ENCODE results near the gene CAPN5. TPM values are rescaled to one million over a fixed set of nuclear protein-coding genes. Genes with fewer than 3 reads are reported as not detected.

The CAPN5 gene
- total RNA-seq, 1 donor from 2014 or later = 4.7 TPM

GRCh38 chr11:77165066-77165465, 98.3 kb downstream of the CAPN5 start:
- DNase-seq (ENCODE audit: low read depth) = no peak

GRCh38 chr11:77166021-77166420, 99.2 kb downstream of the CAPN5 start:
- no peak for DNase-seq (ENCODE audit: low read depth)

GRCh38 chr11:77167111-77167626, 100.4 kb downstream of the CAPN5 start:
- no peak for DNase-seq (ENCODE audit: low read depth)

- no peak for DNase-seq (ENCODE audit: low read depth)
Observed at GRCh38 chr11:77167791-77168190, 101.0 kb downstream of the CAPN5 start.

- DNase-seq (ENCODE audit: low read depth) = no peak
Observed at GRCh38 chr11:77170107-77170506, 103.3 kb downstream of the CAPN5 start.

GRCh38 chr11:77171254-77171653, 104.5 kb downstream of the CAPN5 start:
- no peak for DNase-seq (ENCODE audit: low read depth)

- no peak for DNase-seq (ENCODE audit: low read depth)
Observed at GRCh38 chr11:77171885-77172665, 105.3 kb downstream of the CAPN5 start.

- no peak for DNase-seq (ENCODE audit: low read depth)
Observed at GRCh38 chr11:77172666-77172982, 105.9 kb downstream of the CAPN5 start.

GRCh38 chr11:77173494-77173893, 106.7 kb downstream of the CAPN5 start:
- DNase-seq (ENCODE audit: low read depth) = no peak

GRCh38 chr11:77174559-77174958, 107.8 kb downstream of the CAPN5 start:
- DNase-seq (ENCODE audit: low read depth) = peak; percentile 80

GRCh38 chr11:77175021-77175842, 108.5 kb downstream of the CAPN5 start:
- DNase-seq (ENCODE audit: low read depth) = no peak

Other genes starting within 250 kb of the CAPN5 start
- gene ACER3, start 206.1 kb upstream of the CAPN5 start, total RNA-seq = 4.4 and 7.0 TPM in 2 replicates
- not detected in 2 replicates for gene B3GNT6, start 32.6 kb upstream of the CAPN5 start, total RNA-seq
- not detected in 2 replicates for gene OMP, start 35.9 kb downstream of the CAPN5 start, total RNA-seq
- gene MYO7A, start 61.3 kb downstream of the CAPN5 start, total RNA-seq = 0.57 and 0.96 TPM in 2 replicates
- not detected in 2 replicates for gene GDPD4, start 234.7 kb downstream of the CAPN5 start, total RNA-seq

Data from myocyte (in vitro differentiated cells).